GM18505 (cell line): ENCODE measurements around the gene HLA-DRA.
A peak's percentile ranks its signal among the peaks of the same experiment; 100 is the strongest.

Experiments
- ATAC-seq: cut with Tn5 transposase; IDR thresholded peaks from one replicate; pipeline ENCODE4 v1.9.1; 2021; ENCODE audit not compliant: unreplicated experiment
- POLR2A ChIP-seq: IDR thresholded peaks from 4 replicates; pipeline ENCODE4 v1.6.1; 2011; ENCODE audit warnings: borderline replicate concordance; ENCODE audit not compliant: insufficient read depth, insufficient read length; ENCODE audit errors: extremely low read depth

Gene HLA-DRA

DNA sequence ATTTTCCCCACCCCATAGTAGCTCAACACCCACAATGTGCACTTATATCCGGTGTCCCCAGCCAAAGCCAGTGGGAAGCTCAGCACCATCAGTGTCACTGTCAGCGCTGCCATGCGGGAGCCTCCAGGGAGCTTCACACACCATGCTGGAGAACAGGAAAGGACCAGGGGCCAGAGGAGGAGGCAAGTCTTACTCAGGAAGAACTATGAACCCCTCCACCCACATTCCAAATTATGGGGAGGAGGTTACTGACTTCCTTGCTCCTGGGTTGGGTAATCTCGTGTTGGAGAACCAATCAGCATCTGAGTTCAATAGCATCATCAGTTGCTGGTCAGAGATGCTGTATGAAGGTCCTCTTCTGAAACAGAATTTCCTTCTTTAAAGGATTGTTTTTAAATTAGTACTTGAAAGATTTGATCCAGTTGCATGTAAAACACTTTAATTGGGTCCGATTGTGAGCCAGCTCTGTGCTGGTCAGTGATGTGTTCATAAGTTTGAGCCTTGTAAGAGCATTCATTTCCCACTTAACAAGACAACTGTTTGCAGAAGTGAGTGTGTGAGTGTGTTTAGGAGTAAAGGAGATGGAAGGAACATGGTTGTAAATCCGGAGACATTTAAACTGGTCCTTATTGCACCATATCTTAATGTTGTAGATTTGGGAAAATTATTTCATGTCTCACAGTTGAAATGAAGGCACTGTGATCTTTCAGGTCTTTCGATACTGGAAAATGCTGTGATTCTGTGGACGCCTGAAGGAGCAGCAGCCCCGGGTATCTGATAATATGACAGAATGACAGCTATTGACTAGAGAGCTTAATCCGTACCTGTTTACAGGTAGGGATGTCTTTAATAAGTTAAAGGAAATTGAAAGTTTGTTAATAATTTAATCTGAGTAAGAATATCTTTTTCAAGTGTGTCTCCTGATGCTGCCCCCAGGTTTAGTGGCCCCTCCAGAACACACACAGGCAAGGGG lies 34.0 kb downstream of the HLA-DRA start:
- peak; percentile 95 for TF ChIP-seq POLR2A
- peak; percentile 93 for ATAC-seq

DNA sequence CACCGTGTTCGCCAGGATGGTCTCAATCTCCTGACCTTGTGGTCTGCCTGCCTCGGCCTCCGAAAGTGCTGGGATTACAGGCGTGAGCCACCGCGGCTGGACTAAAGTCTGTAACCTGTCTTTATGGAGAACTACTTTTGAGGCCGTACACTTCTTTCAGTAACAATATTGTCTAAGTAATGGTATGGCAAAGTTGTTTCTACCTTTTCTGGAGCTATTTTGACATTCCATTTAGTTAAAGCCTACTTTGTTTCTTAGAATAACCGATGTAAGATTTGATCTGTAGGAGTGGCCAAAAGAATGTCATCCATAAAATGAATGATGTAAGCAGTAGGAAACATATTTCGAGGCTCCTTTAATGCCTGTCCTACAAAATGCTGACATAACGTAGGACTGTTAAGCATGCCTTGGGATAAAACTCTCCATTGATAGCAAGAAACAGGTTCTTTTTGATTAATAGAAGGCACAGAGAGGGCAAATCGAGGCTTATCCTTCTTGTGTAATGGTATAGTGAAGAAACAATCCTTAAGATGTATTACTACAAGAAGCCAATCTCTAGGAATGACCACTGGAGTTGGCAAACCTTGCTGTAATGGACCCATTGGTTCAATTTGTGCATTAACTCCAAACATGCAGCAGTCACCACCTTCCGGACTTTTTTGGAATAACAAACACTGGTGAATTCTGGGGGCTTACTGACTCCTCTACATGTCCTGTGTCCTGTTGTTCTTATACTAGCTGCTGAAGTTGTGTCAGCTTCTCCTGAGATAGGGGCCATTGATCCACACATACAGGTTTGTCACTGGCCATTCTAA lies 35.9 kb downstream of the HLA-DRA start:
- TF ChIP-seq POLR2A = no peak
- ATAC-seq = no peak

GRCh38 chr6:32483968-32484613 lies 44.4 kb downstream of the HLA-DRA start:
- no peak for ATAC-seq

GRCh38 chr6:32484614-32484998 lies 44.9 kb downstream of the HLA-DRA start:
- ATAC-seq = no peak
- no peak for TF ChIP-seq POLR2A

More at GRCh38 chr6:32483968-32484613, 44.4 kb downstream of the HLA-DRA start:
- no peak for TF ChIP-seq POLR2A

GRCh38 chr6:32488083-32488482 lies 48.4 kb downstream of the HLA-DRA start:
- no peak for ATAC-seq
- TF ChIP-seq POLR2A = no peak

GRCh38 chr6:32491700-32492099 lies 52.0 kb downstream of the HLA-DRA start:
- no peak for TF ChIP-seq POLR2A
- ATAC-seq = no peak

- ATAC-seq = no peak
These were observed 52.7 kb downstream of the HLA-DRA start for GRCh38 chr6:32492351-32492750.

More at GRCh38 chr6:32492351-32492750, 52.7 kb downstream of the HLA-DRA start:
- no peak for TF ChIP-seq POLR2A
